Endothelial cell of umbilical vein (primary cell): ENCODE results near the gene PAPPA2.
"Not testable (repeated sequence)": the region's sequence is repeated elsewhere in the genome, so short reads cannot be mapped to it uniquely, and the experiment has no call there.

Experiments used
- POLR2AphosphoS5 ChIP-seq: IDR thresholded peaks from 2 replicates; pipeline ENCODE4 v1.6.1; 2012; ENCODE audit warnings: low read depth, mild to moderate bottlenecking, control low read depth, low read length, moderate library complexity; ENCODE audit not compliant: insufficient read depth
- TF ChIP-seq, protein P1 (sequence below), 2 donors: IDR thresholded peaks; 1 replicate in 1 of 2; 2 replicates in 1 of 2; pipeline ENCODE4 v1.5.1; 2011; ENCODE audit warnings: low read length in 2 of 2, mild to moderate bottlenecking in 2 of 2, moderate library complexity in 2 of 2, control low read depth in 1 of 2, inconsistent platforms in 1 of 2, low read depth in 1 of 2; ENCODE audit not compliant: insufficient read depth in 1 of 2; ENCODE audit errors: extremely low read depth in 1 of 2

DNA sequence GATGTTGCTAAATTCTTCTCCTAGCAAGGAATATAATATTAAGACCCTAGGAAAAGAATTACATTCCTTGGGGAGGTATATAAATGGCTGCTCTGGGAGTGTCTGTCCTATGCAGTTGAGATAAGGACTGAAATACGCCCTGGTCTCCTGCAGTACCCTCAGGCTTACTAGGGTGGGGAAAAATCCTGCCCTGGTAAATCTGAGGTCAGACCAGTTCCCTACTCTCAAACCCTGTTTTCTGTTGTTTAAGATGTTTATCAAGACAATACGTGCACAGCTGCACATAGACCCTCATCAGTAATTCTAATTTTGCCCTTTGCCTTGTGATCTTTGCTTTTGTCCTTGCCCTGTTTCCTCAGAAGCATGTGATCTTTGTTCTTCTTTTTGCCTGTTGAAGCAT, 11.2 kb upstream of the PAPPA2 start:
- TF ChIP-seq, protein P1, sequence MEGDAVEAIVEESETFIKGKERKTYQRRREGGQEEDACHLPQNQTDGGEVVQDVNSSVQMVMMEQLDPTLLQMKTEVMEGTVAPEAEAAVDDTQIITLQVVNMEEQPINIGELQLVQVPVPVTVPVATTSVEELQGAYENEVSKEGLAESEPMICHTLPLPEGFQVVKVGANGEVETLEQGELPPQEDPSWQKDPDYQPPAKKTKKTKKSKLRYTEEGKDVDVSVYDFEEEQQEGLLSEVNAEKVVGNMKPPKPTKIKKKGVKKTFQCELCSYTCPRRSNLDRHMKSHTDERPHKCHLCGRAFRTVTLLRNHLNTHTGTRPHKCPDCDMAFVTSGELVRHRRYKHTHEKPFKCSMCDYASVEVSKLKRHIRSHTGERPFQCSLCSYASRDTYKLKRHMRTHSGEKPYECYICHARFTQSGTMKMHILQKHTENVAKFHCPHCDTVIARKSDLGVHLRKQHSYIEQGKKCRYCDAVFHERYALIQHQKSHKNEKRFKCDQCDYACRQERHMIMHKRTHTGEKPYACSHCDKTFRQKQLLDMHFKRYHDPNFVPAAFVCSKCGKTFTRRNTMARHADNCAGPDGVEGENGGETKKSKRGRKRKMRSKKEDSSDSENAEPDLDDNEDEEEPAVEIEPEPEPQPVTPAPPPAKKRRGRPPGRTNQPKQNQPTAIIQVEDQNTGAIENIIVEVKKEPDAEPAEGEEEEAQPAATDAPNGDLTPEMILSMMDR (IDR thresholded peaks at IDR 0.05; ENCODE audit: extremely low read depth in 1 of 2, insufficient read depth in 1 of 2, low read depth in 1 of 2, low read length in 2 of 2): not testable (repeated sequence)
- not testable (repeated sequence) for TF ChIP-seq POLR2AphosphoS5
